HG03342 (cell line): ENCODE measurements around the gene CATSPERE.
"Not testable (repeated sequence)": the region's sequence is repeated elsewhere in the genome, so short reads cannot be mapped to it uniquely, and the experiment has no call there.

Experiments
- ATAC-seq: cut with Tn5 transposase; IDR thresholded peaks from one replicate; pipeline ENCODE4 v1.9.1; 2021; ENCODE audit warnings: mild to moderate bottlenecking, moderate library complexity; ENCODE audit not compliant: unreplicated experiment

The CATSPERE gene

DNA sequence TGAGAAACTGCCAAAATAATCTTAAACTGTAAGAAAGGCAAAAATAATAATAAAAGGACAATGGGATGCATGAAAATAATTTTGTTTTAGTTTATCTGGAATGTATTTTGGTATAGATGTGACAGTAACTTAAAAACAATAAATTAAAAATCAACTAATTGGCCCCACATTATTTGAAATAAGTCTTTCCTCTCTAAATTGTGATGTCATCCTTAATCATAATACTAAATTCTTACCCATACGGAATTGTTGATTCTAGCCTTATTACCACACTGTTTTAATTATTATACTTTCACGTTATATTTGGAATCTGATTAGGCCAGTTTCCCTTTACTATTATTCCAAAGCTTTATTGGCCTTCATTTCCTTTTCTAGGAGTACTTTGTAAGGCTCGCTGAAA is 199.5 kb downstream of the CATSPERE start:
- no peak for ATAC-seq

DNA sequence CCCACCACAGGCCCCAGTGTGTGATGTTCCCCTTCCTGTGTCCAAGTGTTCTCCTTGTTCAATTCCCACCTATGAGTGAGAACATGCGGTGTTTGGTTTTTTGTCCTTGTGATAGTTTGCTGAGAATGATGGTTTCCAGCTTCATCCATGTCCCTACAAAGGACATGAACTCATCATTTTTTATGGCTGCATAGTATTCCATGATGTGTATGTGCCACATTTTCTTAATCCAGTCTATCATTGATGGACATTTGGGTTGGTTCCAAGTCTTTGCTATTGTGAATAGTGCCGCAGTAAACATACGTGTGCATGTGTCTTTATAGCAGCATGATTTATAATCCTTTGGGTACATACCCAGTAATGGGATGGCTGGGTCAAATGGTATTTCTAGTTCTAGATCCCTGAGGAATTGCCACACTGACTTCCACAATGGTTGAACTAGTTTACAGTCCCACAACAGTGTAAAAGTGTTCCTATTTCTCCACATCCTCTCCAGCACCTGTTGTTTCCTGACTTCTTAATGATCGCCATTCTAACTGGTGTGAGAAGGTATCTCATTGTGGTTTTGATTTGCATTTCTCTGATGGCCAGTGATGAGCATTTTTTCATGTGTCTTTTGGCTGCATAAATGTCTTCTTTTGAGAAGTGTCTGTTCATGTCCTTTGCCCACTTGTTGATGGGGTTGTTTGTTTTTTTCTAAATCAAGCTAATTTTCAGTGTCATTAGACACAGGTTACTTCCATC is 200.7 kb downstream of the CATSPERE start:
- ATAC-seq: not testable (repeated sequence)

DNA sequence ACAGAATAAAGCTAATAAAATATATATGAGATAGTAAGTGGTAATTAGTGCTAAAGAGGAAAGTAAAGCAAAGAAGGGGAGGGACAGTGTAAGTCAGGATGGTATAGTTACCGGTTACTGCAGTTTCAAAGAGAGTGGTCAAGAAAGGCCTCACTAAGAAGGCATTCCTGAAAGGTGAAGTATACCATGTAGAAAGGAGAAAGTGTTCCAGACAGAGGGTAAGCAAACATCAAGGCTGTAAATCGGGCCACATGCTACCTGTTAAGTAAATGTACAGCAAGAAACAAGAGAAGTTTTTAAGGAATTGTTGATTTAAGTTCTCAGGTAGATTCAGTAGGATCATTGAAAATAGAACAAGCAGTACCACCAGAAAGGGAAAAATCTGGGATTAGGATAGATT is 201.5 kb downstream of the CATSPERE start:
- ATAC-seq: no peak

DNA sequence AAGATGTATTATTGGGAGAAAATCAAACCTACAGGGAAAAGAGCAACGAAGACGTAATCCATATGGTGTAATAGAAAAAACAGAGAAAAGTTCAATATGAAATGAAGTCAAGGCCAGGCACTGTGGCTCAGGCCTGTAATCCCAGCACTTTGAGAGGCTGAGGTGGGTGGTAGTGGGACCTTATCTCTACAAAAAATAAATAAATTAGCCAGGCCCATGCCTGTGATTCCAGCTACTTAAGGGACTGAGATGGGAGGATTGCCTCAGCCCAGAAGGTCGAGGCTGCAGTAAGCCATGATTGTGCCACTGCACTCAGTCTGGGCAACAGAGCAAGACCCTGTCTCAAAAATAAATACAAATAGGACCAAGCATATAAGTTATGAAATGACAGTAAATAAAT is 203.3 kb downstream of the CATSPERE start:
- ATAC-seq: no peak

DNA sequence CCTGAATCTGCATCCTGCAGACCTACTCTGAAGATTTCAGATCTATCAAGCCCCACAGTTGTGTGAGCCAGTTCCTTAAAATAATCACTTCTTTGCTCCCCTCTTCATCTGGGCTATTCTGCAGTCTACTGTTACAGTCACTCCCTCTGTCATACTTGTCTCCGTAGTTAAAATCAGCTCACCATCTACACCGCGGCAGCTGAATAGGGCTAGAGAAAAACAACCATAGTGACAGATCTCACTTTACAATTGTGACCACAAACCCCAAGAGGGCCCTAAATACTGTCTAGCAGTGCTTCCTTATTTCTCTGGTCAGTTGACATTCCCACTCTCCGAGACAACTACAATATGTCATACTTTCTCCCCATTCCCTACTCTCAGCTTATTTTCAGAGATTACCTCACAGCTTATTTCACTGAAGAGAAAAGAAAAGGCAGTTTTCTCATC is 204.7 kb downstream of the CATSPERE start:
- peak; percentile 92 for ATAC-seq

DNA sequence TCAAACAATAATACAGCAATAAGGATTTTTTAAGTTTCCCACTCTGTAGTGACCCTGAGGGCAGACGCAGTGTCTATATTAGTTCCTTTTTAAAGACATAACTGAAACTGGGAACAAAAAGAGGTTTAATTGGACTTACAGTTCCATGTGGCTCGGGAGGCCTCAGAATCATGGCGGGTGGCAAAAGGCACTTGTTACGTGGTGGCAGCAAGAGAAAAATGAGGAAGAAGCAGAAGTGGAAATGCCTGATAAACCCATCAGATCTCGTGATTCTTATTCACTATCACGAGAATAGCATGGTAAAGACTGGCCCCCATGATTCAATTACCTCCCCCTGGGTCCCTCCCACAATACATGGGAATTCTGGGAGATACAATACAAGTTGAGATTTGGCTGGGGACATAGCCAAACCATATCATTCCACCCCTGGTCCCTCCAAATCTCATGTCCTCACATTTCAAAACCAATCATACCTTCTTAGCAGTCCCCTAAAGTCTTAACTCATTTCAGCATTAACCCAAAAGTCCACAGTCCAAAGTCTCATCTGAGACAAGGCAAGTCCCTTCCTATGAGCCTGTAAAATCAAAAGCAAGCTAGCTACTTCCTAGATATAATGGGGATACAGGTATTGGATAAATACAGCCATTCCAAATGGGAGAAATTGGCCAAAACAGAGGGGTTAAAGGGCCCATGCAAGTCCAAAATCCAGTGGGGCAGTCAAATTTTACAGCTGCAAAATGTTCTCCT is 205.8 kb downstream of the CATSPERE start:
- not testable (repeated sequence) for ATAC-seq

DNA sequence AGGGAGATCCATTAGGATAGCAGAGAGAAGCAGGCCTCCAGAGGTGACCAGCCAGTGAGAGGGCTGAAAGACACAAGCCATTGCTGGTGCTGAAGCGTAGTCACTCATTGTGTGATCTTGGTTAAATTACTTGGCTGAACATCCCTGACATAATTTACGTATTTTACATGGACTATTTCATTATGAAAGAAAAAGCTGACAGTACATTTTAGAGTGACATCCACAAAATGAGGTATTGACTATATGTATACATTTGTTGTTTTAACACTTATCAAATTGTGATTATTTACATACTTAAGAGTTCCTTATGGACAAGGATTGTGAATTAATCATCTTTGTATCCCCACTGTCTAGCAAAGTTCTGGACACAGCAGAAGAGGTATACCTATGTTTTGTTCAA is 206.7 kb downstream of the CATSPERE start:
- ATAC-seq: no peak

DNA sequence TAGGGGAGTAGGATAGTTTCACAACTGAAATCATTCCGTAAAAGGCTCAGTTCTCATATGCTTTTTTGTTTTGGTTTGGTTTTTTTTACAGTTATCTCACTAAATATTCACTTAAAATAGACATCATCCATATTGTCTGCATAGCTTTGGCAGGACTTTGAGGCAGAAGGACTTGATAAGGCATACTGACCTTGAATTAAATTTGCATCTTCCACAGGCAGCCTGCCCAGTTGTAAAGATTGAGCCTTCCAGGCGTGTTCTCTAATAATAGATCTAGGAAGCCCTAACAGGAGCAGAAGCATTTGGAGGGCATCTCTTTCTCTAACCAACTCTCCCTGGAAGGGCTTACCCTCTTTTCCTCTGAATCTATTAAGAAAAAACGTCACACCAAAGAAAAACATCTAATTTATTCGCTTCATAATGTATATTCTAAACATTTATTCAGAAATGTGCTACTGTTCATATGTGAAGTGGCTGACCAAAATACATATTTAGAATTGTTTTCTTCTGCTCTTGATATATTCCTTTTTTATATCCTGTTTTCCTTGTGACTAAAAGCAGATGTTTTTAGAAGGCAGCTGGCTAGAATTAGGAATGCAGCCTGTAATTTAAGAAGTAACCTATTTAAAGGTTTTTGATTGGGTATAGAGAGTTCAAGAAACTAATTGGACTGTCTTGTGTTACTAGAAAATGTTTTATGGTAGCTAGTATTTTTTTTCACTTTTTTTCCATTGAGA is 212.0 kb downstream of the CATSPERE start:
- no peak for ATAC-seq

DNA sequence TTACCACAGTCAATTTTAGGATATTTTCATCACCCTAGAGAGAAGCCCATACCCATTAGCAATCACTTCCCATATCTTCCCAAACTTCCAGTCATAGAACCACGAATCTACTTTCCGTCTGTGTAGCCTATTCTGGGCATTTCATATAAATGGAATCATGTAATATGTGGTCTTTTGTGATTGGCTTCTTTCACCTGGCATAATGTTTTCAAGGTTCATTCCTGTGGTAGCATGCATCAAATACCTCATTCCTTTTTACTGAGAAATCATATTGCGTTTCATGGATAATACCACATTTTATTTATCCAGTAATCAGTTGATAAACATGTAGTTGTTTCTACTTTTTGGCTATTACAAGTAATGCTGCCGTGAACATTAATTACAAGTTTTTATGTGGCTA is 213.4 kb downstream of the CATSPERE start:
- ATAC-seq: no peak

DNA sequence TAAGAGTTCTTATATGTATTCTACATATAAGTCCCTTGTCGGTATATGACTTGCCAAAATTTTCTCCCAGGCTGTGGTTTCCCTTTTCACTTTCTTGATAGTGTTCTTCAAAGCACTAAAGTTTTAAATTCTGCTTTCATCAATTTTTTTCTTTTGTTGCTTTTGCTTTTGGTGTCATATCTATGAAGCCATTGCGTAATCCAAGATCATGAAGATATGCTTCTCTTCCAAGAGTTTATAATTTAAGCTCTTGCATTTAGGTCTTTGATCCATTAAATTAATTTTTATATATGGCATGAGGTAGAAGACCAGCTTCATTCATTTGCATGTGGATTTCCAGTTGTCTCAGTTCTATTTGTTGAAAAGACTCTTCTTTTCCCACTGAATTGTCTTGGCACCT is 214.1 kb downstream of the CATSPERE start:
- ATAC-seq: no peak

DNA sequence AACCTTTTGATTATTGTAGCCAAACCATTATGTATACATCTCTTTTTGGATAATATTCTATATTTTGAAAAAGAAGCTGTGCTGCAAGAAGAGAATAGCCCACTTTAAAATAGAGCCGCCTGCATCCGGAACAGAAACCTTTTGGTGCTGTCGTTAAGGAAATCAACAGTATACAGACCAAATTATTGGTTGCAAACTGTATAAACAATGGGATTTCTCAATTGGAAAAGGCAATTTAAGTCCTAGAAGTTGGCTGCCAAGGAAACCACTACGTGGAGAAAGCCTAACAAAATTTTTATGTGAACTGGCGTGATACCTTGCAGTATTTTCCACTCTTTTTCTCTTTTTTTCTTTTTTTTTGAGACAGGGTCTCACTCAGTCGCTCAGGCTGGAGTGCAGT is 217.6 kb downstream of the CATSPERE start:
- no peak for ATAC-seq

DNA sequence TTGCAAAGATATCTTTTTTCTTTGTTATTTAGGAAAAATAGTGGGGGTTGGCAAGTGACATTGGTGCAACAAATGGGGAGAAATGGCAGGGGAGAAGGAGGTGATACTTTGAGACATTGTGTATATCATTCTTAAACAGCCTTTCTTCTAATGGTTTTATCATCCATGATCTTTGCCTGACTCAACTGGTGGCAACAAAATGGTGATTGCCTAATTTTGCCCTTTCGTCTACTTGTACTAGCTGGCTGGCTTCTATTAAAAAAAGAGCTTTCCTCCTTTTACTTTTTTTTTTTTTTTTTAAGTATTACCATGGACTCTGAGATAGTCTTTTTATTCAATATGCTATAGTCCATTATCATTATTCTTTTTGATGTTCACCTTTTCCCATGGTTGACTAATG is 219.6 kb downstream of the CATSPERE start:
- ATAC-seq: no peak

DNA sequence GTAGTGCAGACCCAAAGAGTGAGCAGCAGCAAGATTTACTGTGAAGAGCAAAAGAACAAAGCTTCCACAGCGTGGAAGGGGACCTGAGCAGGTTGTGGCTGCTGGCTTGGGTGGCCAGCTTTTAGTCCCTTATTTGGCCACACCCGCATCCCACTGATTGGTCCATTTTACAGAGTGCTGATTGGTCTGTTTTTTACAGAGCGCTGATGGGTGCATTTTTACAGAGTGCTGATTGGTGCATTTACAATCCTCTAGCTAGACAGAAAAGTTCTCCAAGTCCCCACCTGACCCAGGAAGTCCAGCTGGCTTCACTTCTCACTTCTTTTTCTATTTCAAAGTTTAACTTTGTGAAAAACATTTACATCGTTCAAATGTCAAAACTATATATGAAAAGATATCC is 221.0 kb downstream of the CATSPERE start:
- ATAC-seq: not testable (repeated sequence)
